ENCODE data around the gene STK31.

GRCh38 chr7:23661385-23661784 lies 48.6 kb upstream of the STK31 start:
- TF ChIP-seq TARDBP (IDR thresholded peaks at IDR 0.05) (no peak), PKNOX1 (IDR thresholded peaks at IDR 0.05) (no peak), NFRKB (IDR thresholded peaks at IDR 0.05) (no peak), BHLHE40 (IDR thresholded peaks at IDR 0.05; ENCODE audit: borderline replicate concordance) (no peak), FOXK2 (IDR thresholded peaks at IDR 0.05) (no peak), FOXM1 (IDR thresholded peaks at IDR 0.05; ENCODE audit: borderline replicate concordance) (no peak), ELF4 (IDR thresholded peaks at IDR 0.05) (no peak), FOXA1 (IDR thresholded peaks at IDR 0.05) (no peak), ZNF384 (IDR thresholded peaks at IDR 0.05) (no peak)

Measured in HEK293T (cell line).